Keratinocyte (primary cell): ENCODE data around the gene FAM186B.

ENCODE experiments used
- EZH2 ChIP-seq: IDR thresholded peaks from one replicate; pipeline ENCODE4 v1.6.1; 2012; ENCODE audit warnings: inconsistent platforms, mild to moderate bottlenecking, low read length, moderate library complexity
- TF ChIP-seq, protein P1 (sequence below), 3 experiments: IDR thresholded peaks in 1 of 3; conservative IDR thresholded peaks in 1 of 3; optimal IDR thresholded peaks in 1 of 3; 2 replicates in 2 of 3; 3 replicates in 1 of 3; pipeline versions ENCODE3 to v1.5.1; 2011; ENCODE audit warnings: low read length in 3 of 3, mild to moderate bottlenecking in 3 of 3, moderate library complexity in 2 of 3, control low read depth in 1 of 3, inconsistent platforms in 1 of 3; ENCODE audit not compliant: insufficient read depth in 2 of 3; ENCODE audit errors: extremely low read depth in 1 of 3

GRCh38 chr12:49546481-49546880, 59.0 kb downstream of the FAM186B start:
- TF ChIP-seq, protein P1, sequence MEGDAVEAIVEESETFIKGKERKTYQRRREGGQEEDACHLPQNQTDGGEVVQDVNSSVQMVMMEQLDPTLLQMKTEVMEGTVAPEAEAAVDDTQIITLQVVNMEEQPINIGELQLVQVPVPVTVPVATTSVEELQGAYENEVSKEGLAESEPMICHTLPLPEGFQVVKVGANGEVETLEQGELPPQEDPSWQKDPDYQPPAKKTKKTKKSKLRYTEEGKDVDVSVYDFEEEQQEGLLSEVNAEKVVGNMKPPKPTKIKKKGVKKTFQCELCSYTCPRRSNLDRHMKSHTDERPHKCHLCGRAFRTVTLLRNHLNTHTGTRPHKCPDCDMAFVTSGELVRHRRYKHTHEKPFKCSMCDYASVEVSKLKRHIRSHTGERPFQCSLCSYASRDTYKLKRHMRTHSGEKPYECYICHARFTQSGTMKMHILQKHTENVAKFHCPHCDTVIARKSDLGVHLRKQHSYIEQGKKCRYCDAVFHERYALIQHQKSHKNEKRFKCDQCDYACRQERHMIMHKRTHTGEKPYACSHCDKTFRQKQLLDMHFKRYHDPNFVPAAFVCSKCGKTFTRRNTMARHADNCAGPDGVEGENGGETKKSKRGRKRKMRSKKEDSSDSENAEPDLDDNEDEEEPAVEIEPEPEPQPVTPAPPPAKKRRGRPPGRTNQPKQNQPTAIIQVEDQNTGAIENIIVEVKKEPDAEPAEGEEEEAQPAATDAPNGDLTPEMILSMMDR (optimal IDR thresholded peaks at IDR 0.05 in 1 of 3, IDR thresholded peaks at IDR 0.05 in 1 of 3, conservative IDR thresholded peaks at IDR 0.05 in 1 of 3; ENCODE audit: extremely low read depth in 1 of 3, insufficient read depth in 2 of 3, low read length in 3 of 3): no peak
- TF ChIP-seq EZH2: no peak
